PC-9 (cell line): ENCODE measurements around the gene GSN. TPM values are rescaled to one million over a fixed set of nuclear protein-coding genes. Genes with fewer than 3 reads are reported as not detected.

Experiments used
- BruUV-seq: library from RNA; stranded (reverse); fragments of 400-500 nt; replicated peaks from 2 replicates; lab custom pipeline; 2021; lab: Mats Ljungman, UMichigan
- CTCF ChIA-PET: fragments of 300-600 bp; sonication (Branson Sonifier 250); formaldehyde crosslinking; loops from one replicate; lab custom pipeline; 2022; ENCODE audit warnings: antibody characterized with exemption; lab: Charles Lee
- POLR2A ChIA-PET: fragments of 300-600 bp; sonication (Branson Sonifier 250); formaldehyde crosslinking; loops from one replicate; lab custom pipeline; 2022; ENCODE audit warnings: antibody characterized with exemption; ENCODE audit not compliant: unreplicated experiment; lab: Charles Lee
- DNase-seq, 2 experiments: peaks; one replicate each; pipeline versions ENCODE4 v3.0.0 to v3.0.0-alpha.2; 2015 to 2022; ENCODE audit warnings: mixed read lengths in 1 of 2
- H2AFZ ChIP-seq: fragments of 200-600 bp; sonication (generic); 2 replicates; pipeline ENCODE4 v1.8.1; 2017; ENCODE audit warnings: antibody characterized with exemption
- H3F3A ChIP-seq: fragments of 200-600 bp; sonication (generic); 2 replicates; pipeline ENCODE4 v1.8.1; 2017; ENCODE audit warnings: antibody characterized with exemption, mild to moderate bottlenecking, low read depth; ENCODE audit not compliant: insufficient read depth
- H3K27ac ChIP-seq: fragments of 200-600 bp; sonication (generic); 2 replicates; pipeline ENCODE4 v1.6.1; 2016; ENCODE audit warnings: mixed run types
- H3K27me3 ChIP-seq: fragments of 200-600 bp; sonication (generic); 2 replicates; pipeline ENCODE4 v1.6.1; 2016; ENCODE audit warnings: low read depth, mixed run types; ENCODE audit not compliant: insufficient read depth
- H3K36me3 ChIP-seq: fragments of 200-600 bp; sonication (generic); 2 replicates; pipeline ENCODE4 v1.6.1; 2016; ENCODE audit warnings: low read depth, mixed run types
- H3K4me1 ChIP-seq: fragments of 200-600 bp; sonication (generic); replicated peaks from 2 replicates; pipeline ENCODE4 v1.6.1; 2016; ENCODE audit warnings: mixed run types; ENCODE audit not compliant: insufficient read depth
- H3K4me2 ChIP-seq: fragments of 200-600 bp; sonication (generic); 2 replicates; pipeline ENCODE4 v1.6.1; 2017; ENCODE audit warnings: mixed run types
- H3K4me3 ChIP-seq: fragments of 200-600 bp; sonication (generic); 2 replicates; pipeline ENCODE4 v1.6.1; 2016; ENCODE audit warnings: mixed run types
- H3K79me2 ChIP-seq: fragments of 200-600 bp; sonication (generic); 2 replicates; pipeline ENCODE4 v1.6.1; 2017; ENCODE audit warnings: low read depth, mixed run types
- H3K9me2 ChIP-seq: fragments of 200-600 bp; sonication (generic); 2 replicates; pipeline ENCODE4 v1.8.1; 2017; ENCODE audit warnings: mild to moderate bottlenecking; ENCODE audit not compliant: insufficient read depth
- H3K9me3 ChIP-seq: fragments of 200-600 bp; sonication (generic); 2 replicates; pipeline ENCODE4 v1.8.1; 2016; ENCODE audit warnings: low read depth; ENCODE audit not compliant: insufficient read depth
- H4K20me1 ChIP-seq: fragments of 200-600 bp; sonication (generic); 2 replicates; pipeline ENCODE4 v1.8.1; 2017; ENCODE audit not compliant: insufficient read depth
- CTCF ChIP-seq: fragments of 200-600 bp; sonication (generic); conservative IDR thresholded peaks from 2 replicates; pipeline ENCODE4 v1.6.1; 2017; ENCODE audit warnings: mixed run types, antibody characterized with exemption, mild to moderate bottlenecking, moderate library complexity
- EZH2 ChIP-seq: fragments of 200-600 bp; sonication (generic); IDR thresholded peaks from 2 replicates; pipeline ENCODE4 v1.8.0; 2017; ENCODE audit warnings: antibody characterized with exemption, low read depth
- intact Hi-C: fragments of 100-400 bp; cut with micrococcal nuclease; formaldehyde crosslinking; loops from one replicate; pipeline ENCODE4 v1.10.0; 2022; ENCODE audit not compliant: unreplicated experiment
- total RNA-seq: library from RNA; stranded (reverse); gene quantifications from 2 replicates; pipeline ENCODE4 v1.2.3, GENCODE V29; 2021

GSN gene
- total RNA-seq, 1 experiment from 2014 or later = 135 TPM

GRCh38 chr9:121325387-121325786 is 57.4 kb downstream of the GSN start:
- no peaks in the 10 kb centered on the region for H4K20me1 ChIP-seq
- DNase-seq = no peak
- intact Hi-C loops = no loop called here
- TF ChIP-seq CTCF = no peak
- TF ChIP-seq EZH2 = no peak
- H3K27ac ChIP-seq = no peak overlapping the region
- POLR2A ChIA-PET = no interaction called here
- CTCF ChIA-PET = no interaction called here
- no peaks in the 10 kb centered on the region for H3K27me3 ChIP-seq
- no peaks in the 10 kb centered on the region for H3K79me2 ChIP-seq
- H3K9me3 ChIP-seq = no peaks in the 10 kb centered on the region
- peaks cover 10% of the 10 kb centered on the region; the same call in 1 of the 2 replicates for H3F3A ChIP-seq
- BruUV-seq = no TSS peak
- no peak overlapping the region for H2AFZ ChIP-seq
- no peaks in the 10 kb centered on the region for H3K36me3 ChIP-seq
- no peaks in the 10 kb centered on the region for H3K9me2 ChIP-seq
- no peak overlapping the region for H3K4me3 ChIP-seq
- H3K4me1 ChIP-seq = peaks cover 15% of the 10 kb centered on the region
- no peak overlapping the region for H3K4me2 ChIP-seq

DNA sequence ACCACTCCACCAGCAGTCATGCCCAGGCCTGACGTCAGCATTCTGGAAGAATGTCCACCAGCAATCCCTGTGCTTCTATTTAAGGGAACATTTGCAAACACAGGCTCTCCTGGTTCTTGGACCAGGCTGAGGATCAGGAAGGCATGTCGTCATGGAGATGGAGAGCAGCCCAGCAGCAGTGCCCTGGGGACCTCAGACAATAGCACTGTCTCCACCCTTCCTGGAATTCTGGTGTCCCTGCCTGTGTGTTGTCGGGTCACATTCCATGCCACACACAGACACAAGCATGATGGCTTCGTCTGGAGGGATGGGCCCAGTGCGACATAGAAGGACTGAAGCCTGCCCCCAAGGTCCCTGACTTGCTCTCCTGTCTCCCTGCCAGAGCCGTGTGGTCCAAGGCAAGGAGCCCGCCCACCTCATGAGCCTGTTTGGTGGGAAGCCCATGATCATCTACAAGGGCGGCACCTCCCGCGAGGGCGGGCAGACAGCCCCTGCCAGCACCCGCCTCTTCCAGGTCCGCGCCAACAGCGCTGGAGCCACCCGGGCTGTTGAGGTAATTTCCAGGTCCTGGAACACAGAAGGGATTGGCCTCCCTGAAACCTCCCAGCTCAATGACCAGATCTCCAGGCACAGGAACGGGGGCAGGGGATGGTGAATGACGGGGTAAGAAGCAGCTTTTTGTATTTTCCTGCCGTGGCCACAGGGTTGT is 58.3 kb downstream of the GSN start:
- BruUV-seq = no TSS peak
- H3F3A ChIP-seq = peaks cover 10% of the 10 kb centered on the region; the same call in 1 of the 2 replicates
- H3K9me2 ChIP-seq = no peaks in the 10 kb centered on the region
- TF ChIP-seq CTCF (no peak), EZH2 (no peak)
- H4K20me1 ChIP-seq = no peaks in the 10 kb centered on the region
- no peaks in the 10 kb centered on the region for H3K36me3 ChIP-seq
- intact Hi-C loops = no loop called here
- no peak overlapping the region for H3K27ac ChIP-seq
- peak in 1 of 2 experiments; percentile 76 for DNase-seq
- no peaks in the 10 kb centered on the region for H3K79me2 ChIP-seq
- no peak overlapping the region for H3K4me2 ChIP-seq
- H3K4me1 ChIP-seq = peaks cover 15% of the 10 kb centered on the region
- ChIA-PET POLR2A (no interaction called here), CTCF (no interaction called here)
- no peak overlapping the region for H2AFZ ChIP-seq
- no peak overlapping the region for H3K4me3 ChIP-seq
- H3K27me3 ChIP-seq = no peaks in the 10 kb centered on the region
- H3K9me3 ChIP-seq = no peaks in the 10 kb centered on the region

GRCh38 chr9:121326901-121327613 is 59.1 kb downstream of the GSN start:
- DNase-seq = no peak
- no peaks in the 10 kb centered on the region for H3K9me3 ChIP-seq
- H2AFZ ChIP-seq = no peak overlapping the region
- peaks cover 11% of the 10 kb centered on the region for H3K4me1 ChIP-seq
- ChIA-PET CTCF (no interaction called here), POLR2A (no interaction called here)
- no peaks in the 10 kb centered on the region for H3K9me2 ChIP-seq
- no peak overlapping the region for H3K4me3 ChIP-seq
- peaks cover 6% of the 10 kb centered on the region; the same call in 1 of the 2 replicates for H3F3A ChIP-seq
- H3K4me2 ChIP-seq = no peak overlapping the region
- H3K79me2 ChIP-seq = no peaks in the 10 kb centered on the region
- no peaks in the 10 kb centered on the region for H4K20me1 ChIP-seq
- no peak for TF ChIP-seq EZH2
- TF ChIP-seq CTCF = no peak
- intact Hi-C loops = no loop called here
- H3K27me3 ChIP-seq = no peaks in the 10 kb centered on the region
- H3K36me3 ChIP-seq = no peaks in the 10 kb centered on the region
- H3K27ac ChIP-seq = no peak overlapping the region
- BruUV-seq = no TSS peak
